Stimulated activated naive B cell treated with anti-CD40 and anti-IgM and Interleukin-4, amounts not matched to agents 10 μg/mL and 1 μg/mL and 100 μg/mL, for 72 hours (primary cell): ENCODE measurements around the gene CCDC197.

ENCODE experiments used
- ATAC-seq, 2 donors: fragments of 150-1000 bp; cut with Tn5 transposase; replicated peaks; 2 replicates each; pipeline ENCODE4 v1.10.0; 2021; ENCODE audit warnings: moderate library complexity in 1 of 2
- DNase-seq: peaks from one replicate; pipeline ENCODE4 v3.0.0; 2021
- H3K27ac Mint-ChIP-seq: one replicate; pipeline ENCODE4 v1.8.0; 2022; ENCODE audit warnings: mild to moderate bottlenecking, mixed read lengths
- H3K27me3 Mint-ChIP-seq, 2 donors: one replicate each; pipeline ENCODE4 v1.8.0; 2022; ENCODE audit warnings: mixed read lengths in 2 of 2
- H3K36me3 Mint-ChIP-seq, 2 donors: one replicate each; pipeline ENCODE4 v1.8.0; 2022; ENCODE audit warnings: mixed read lengths in 2 of 2, mild to moderate bottlenecking in 1 of 2
- H3K4me1 Mint-ChIP-seq, 2 donors: one replicate each; pipeline ENCODE4 v1.8.0; 2022; ENCODE audit warnings: mixed read lengths in 2 of 2, mild to moderate bottlenecking in 1 of 2
- H3K4me3 Mint-ChIP-seq, 2 donors: one replicate each; pipeline ENCODE4 v1.8.0; 2022; ENCODE audit warnings: mild to moderate bottlenecking in 2 of 2, mixed read lengths in 2 of 2, moderate library complexity in 1 of 2
- H3K9me3 Mint-ChIP-seq, 2 donors: one replicate each; pipeline ENCODE4 v1.8.0; 2022; ENCODE audit warnings: mixed read lengths in 2 of 2, mild to moderate bottlenecking in 1 of 2

CCDC197 gene

GRCh38 chr14:93991649-93992048 is 5.5 kb upstream of the CCDC197 start:
- no peaks in the 10 kb centered on the region for H3K36me3 Mint-ChIP-seq
- H3K4me3 Mint-ChIP-seq: no peak overlapping the region
- H3K27ac Mint-ChIP-seq: peak overlapping the region; percentile 60
- H3K4me1 Mint-ChIP-seq: peaks cover 17 to 19% of the 10 kb centered on the region in 2 donors
- H3K27me3 Mint-ChIP-seq: peaks cover 46 to 66% of the 10 kb centered on the region in 2 donors
- DNase-seq: no peak
- no peak for ATAC-seq
- H3K9me3 Mint-ChIP-seq: no peaks in the 10 kb centered on the region

DNA sequence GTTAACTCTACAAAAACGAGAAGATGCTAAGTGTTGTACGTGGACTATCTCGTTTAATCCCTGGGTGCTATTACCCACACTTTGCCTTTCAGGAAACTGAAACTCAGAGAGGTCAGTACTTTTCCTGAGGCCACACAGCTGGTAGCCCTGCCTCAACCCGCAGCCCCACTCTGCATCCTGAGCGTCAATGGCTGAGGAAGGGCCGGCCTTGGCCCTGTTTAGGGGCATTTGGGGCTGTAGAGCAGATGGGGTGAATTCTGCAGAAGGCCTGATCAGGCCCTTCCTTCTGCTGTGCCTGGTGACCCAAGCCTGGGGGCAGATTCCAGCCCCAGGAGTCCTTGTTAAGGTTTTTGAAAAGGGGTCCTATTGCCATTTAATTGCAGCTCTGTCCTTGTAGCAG is 3.7 kb upstream of the CCDC197 start:
- peaks cover 52 to 72% of the 10 kb centered on the region in 2 donors for H3K27me3 Mint-ChIP-seq
- ATAC-seq (no peak), DNase-seq (no peak)
- no peaks in the 10 kb centered on the region for H3K36me3 Mint-ChIP-seq
- peaks cover 17 to 27% of the 10 kb centered on the region in 2 donors for H3K4me1 Mint-ChIP-seq
- H3K27ac Mint-ChIP-seq: no peak overlapping the region
- no peaks in the 10 kb centered on the region for H3K9me3 Mint-ChIP-seq
- no peak overlapping the region for H3K4me3 Mint-ChIP-seq

DNA sequence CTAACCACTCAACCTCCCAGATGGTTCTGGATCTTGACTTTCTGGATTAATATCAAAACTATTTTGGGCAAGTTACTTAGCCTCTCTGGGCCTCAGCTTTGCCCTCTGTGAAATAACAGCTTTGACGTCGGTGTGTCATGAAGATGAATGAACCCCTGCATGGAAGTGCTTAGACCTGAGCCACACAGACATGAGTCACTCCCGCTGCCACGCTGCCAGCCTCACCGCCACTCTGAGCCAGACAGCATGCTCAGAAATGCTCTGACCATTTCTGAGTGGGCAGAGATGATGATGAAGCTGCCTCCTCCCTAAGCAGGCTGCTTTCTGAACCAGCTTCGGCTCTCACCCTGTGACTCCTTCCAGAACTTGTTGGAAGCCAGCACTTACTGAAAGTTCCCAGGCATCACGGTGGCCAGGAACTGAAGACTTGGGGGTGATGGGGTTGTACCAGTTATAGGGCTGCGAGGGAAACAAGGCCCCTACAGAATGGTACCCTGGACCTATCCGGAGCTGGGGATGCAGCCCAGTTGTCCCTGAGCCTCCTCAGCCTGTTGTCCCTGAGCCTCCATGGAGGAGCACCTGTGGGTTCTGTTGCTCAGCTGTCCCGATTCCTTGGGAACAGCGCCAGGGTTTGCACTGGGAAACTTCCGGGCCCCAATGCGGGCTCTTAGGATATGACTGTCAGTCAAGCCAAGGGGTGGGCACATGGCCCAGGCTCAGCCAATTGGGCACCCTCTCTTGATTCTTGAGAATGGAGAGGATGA is 2.0 kb upstream of the CCDC197 start:
- Mint-ChIP-seq H3K9me3 (no peaks in the 10 kb centered on the region), H3K27ac (no peak overlapping the region)
- peak; percentile 30 for ATAC-seq

DNA sequence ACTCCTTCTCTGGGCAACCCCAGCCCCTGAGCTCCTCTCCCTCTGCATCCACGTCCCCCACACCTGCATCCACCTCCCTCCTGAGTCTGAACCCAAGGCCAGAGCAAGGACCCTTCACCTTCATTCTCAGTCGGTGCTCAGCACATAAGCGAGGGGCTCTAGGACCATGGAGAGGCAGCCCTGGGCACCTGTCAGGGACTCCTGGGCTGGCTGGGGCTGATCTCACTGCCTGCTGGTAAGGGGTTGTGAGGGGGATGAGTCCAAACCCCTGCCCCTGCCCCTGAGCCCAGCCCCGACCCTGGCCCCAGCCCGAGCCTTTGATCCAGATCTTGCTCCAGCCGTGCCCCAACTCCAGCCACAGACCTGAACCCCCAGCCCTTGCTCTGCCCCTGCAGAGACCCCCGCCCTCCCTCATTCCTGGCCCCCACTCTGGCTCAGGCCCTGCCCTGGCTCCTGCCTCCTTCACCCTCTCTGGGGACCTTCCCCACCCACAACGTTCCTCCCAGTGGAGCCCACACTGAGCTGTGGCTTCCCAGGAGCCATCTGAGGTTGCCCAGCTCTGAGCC is 888 bp upstream of the CCDC197 start:
- no peak for ATAC-seq
- Mint-ChIP-seq H3K4me3 (no peak overlapping the region), H3K27me3 (peaks cover 57 to 73% of the 10 kb centered on the region in 2 donors), H3K9me3 (no peaks in the 10 kb centered on the region), H3K27ac (no peak overlapping the region), H3K4me1 (peaks cover 4 to 15% of the 10 kb centered on the region in 2 donors), H3K36me3 (no peaks in the 10 kb centered on the region)
- DNase-seq: no peak

More for the DNA sequence above, 2.0 kb upstream of the CCDC197 start:
- Mint-ChIP-seq H3K4me3 (no peak overlapping the region), H3K4me1 (peaks cover 12 to 24% of the 10 kb centered on the region in 2 donors), H3K36me3 (no peaks in the 10 kb centered on the region), H3K27me3 (peaks cover 59 to 79% of the 10 kb centered on the region in 2 donors)
- no peak for DNase-seq

- no peak overlapping the region for H3K4me3 Mint-ChIP-seq
- no peaks in the 10 kb centered on the region for H3K36me3 Mint-ChIP-seq
- H3K27ac Mint-ChIP-seq: no peak overlapping the region
- H3K4me1 Mint-ChIP-seq: peaks cover 10 to 25% of the 10 kb centered on the region in 2 donors
- ATAC-seq (no peak), DNase-seq (no peak)
- no peaks in the 10 kb centered on the region for H3K9me3 Mint-ChIP-seq
- H3K27me3 Mint-ChIP-seq: peaks cover 51 to 72% of the 10 kb centered on the region in 2 donors
These were observed 1.1 kb downstream of the CCDC197 start for GRCh38 chr14:93997916-93998870.

GRCh38 chr14:93998871-93999403 is 1.8 kb downstream of the CCDC197 start:
- H3K9me3 Mint-ChIP-seq: no peaks in the 10 kb centered on the region
- no peak for ATAC-seq
- H3K27ac Mint-ChIP-seq: no peak overlapping the region
- H3K27me3 Mint-ChIP-seq: peaks cover 54 to 73% of the 10 kb centered on the region in 2 donors
- H3K4me3 Mint-ChIP-seq: no peak overlapping the region
- no peak for DNase-seq
- H3K36me3 Mint-ChIP-seq: no peaks in the 10 kb centered on the region
- H3K4me1 Mint-ChIP-seq: peaks cover 10 to 25% of the 10 kb centered on the region in 2 donors

GRCh38 chr14:93999573-93999972 is 2.5 kb downstream of the CCDC197 start:
- ATAC-seq: no peak
- H3K27me3 Mint-ChIP-seq: peaks cover 60 to 78% of the 10 kb centered on the region in 2 donors

GRCh38 chr14:94000267-94000666 is 3.2 kb downstream of the CCDC197 start:
- ATAC-seq: no peak
- no peaks in the 10 kb centered on the region for H3K9me3 Mint-ChIP-seq
- H3K36me3 Mint-ChIP-seq: no peaks in the 10 kb centered on the region
- no peak overlapping the region for H3K4me3 Mint-ChIP-seq
- H3K27ac Mint-ChIP-seq: no peak overlapping the region
- DNase-seq: no peak
- peaks cover 67 to 85% of the 10 kb centered on the region in 2 donors for H3K27me3 Mint-ChIP-seq
- H3K4me1 Mint-ChIP-seq: peaks cover 13 to 25% of the 10 kb centered on the region in 2 donors

More at GRCh38 chr14:93999573-93999972, 2.5 kb downstream of the CCDC197 start:
- Mint-ChIP-seq H3K4me1 (peaks cover 10 to 25% of the 10 kb centered on the region in 2 donors), H3K27ac (no peak overlapping the region), H3K36me3 (no peaks in the 10 kb centered on the region), H3K9me3 (no peaks in the 10 kb centered on the region), H3K4me3 (no peak overlapping the region)
- DNase-seq: no peak

- no peak overlapping the region for H3K27ac Mint-ChIP-seq
- peaks cover 66 to 86% of the 10 kb centered on the region in 2 donors for H3K27me3 Mint-ChIP-seq
- H3K36me3 Mint-ChIP-seq: no peaks in the 10 kb centered on the region
- H3K4me1 Mint-ChIP-seq: peaks cover 13 to 25% of the 10 kb centered on the region in 2 donors
- H3K4me3 Mint-ChIP-seq: no peak overlapping the region
- no peak for DNase-seq
- H3K9me3 Mint-ChIP-seq: no peaks in the 10 kb centered on the region
- no peak for ATAC-seq
These were observed 3.9 kb downstream of the CCDC197 start for GRCh38 chr14:94001016-94001415.

DNA sequence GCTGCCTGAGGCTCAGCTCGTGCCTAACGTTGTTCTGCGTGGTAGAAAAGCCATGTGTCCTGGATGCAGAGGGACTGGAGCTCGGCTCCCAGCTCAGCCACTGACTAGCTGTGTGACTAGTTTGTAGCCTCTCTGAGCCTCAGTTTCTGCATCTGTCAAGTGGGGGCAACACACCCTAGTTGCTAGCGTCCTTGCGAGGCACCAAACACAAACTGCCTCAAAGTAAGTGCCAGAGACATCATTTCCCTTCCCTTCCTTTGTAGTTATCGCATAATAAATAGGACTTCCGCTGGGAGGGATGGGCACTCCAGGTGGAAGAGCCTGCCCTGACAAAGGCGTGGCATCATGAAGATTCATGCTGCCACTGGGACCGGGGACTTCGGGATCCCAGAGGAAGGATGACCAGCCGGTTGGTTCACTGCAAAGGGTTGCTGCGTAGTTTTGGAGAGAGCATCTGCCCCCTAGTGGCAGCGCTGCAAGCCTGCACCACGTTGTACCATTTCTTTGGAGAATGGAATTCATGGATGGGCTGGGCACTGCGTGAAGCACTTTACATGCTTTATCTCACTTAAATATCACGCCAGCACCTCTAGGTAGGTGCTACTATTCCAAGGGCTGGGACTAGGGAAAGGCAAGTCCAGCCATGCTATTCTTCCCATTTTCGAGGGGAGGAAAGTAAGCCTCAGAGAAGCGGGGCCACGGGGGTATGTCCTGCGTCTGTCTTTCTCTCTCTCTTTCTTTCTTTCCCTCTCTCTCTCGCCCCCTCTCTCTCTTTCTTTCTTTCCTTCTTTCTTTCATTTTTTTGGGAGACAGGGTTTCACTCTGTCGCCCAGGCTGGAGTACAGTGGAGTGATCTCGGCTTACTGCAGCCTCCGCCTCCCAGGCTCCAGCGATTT is 4.6 kb downstream of the CCDC197 start:
- H3K4me1 Mint-ChIP-seq: peaks cover 13 to 22% of the 10 kb centered on the region in 2 donors
- no peak overlapping the region for H3K4me3 Mint-ChIP-seq
- no peaks in the 10 kb centered on the region for H3K9me3 Mint-ChIP-seq
- DNase-seq (no peak), ATAC-seq (peak; percentile 80 to 88)
- peak overlapping the region; percentile 38 for H3K27ac Mint-ChIP-seq
- peaks cover 58 to 80% of the 10 kb centered on the region in 2 donors for H3K27me3 Mint-ChIP-seq
- H3K36me3 Mint-ChIP-seq: no peaks in the 10 kb centered on the region

DNA sequence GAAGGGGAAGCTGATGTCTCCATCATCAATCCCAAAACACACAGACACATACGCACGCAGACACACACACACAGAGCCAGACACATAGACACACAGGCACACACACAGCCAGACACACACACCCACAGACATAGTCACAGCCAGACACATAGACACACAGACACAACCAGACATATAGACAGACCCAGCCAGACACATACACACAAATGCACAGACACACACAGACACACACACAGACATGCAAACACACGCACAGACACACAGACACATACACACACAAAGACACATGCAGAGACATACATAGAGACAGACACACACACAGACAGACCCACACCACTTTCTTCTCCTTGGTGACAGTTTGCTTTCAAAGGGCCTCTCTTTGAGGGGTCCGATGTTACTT is 6.3 kb downstream of the CCDC197 start:
- no peaks in the 10 kb centered on the region for H3K36me3 Mint-ChIP-seq
- H3K27me3 Mint-ChIP-seq: peaks cover 54 to 77% of the 10 kb centered on the region in 2 donors
- no peak overlapping the region for H3K27ac Mint-ChIP-seq
- no peak for ATAC-seq
- H3K9me3 Mint-ChIP-seq: no peaks in the 10 kb centered on the region
- peaks cover 13 to 15% of the 10 kb centered on the region in 2 donors for H3K4me1 Mint-ChIP-seq
- no peak for DNase-seq
- H3K4me3 Mint-ChIP-seq: no peak overlapping the region

GRCh38 chr14:94004015-94004414 is 6.9 kb downstream of the CCDC197 start:
- Mint-ChIP-seq H3K27me3 (peaks cover 52 to 77% of the 10 kb centered on the region in 2 donors), H3K27ac (no peak overlapping the region), H3K4me3 (no peak overlapping the region), H3K9me3 (no peaks in the 10 kb centered on the region), H3K4me1 (peaks cover 13 to 15% of the 10 kb centered on the region in 2 donors), H3K36me3 (no peaks in the 10 kb centered on the region)
- DNase-seq: no peak
- no peak for ATAC-seq

GRCh38 chr14:94005324-94006073 is 8.4 kb downstream of the CCDC197 start:
- peak in 1 of 2 donors; percentile 35 for ATAC-seq
- Mint-ChIP-seq H3K4me1 (peaks cover 10 to 14% of the 10 kb centered on the region in 2 donors), H3K27ac (no peak overlapping the region), H3K9me3 (no peaks in the 10 kb centered on the region), H3K36me3 (no peaks in the 10 kb centered on the region), H3K27me3 (peaks cover 56 to 76% of the 10 kb centered on the region in 2 donors), H3K4me3 (no peak overlapping the region)
- no peak for DNase-seq
